ENCODE data around the gene BMERB1.

GRCh38 chr16:15548482-15548891, 114.1 kb downstream of the BMERB1 start:
- TF ChIP-seq CTCF (IDR thresholded peaks at IDR 0.05): no peak
- TF ChIP-seq TCF7 (CRISPR knock-in tag; IDR thresholded peaks at IDR 0.05; ENCODE audit: low read depth): no peak
- no peak for TF ChIP-seq KAT7 (CRISPR knock-in tag; IDR thresholded peaks at IDR 0.05; ENCODE audit: borderline replicate concordance)
- TF ChIP-seq, protein P1, sequence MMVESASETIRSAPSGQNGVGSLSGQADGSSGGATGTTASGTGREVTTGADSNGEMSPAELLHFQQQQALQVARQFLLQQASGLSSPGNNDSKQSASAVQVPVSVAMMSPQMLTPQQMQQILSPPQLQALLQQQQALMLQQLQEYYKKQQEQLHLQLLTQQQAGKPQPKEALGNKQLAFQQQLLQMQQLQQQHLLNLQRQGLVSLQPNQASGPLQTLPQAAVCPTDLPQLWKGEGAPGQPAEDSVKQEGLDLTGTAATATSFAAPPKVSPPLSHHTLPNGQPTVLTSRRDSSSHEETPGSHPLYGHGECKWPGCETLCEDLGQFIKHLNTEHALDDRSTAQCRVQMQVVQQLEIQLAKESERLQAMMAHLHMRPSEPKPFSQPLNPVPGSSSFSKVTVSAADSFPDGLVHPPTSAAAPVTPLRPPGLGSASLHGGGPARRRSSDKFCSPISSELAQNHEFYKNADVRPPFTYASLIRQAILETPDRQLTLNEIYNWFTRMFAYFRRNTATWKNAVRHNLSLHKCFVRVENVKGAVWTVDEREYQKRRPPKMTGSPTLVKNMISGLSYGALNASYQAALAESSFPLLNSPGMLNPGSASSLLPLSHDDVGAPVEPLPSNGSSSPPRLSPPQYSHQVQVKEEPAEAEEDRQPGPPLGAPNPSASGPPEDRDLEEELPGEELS (CRISPR knock-in tag; IDR thresholded peaks at IDR 0.05): no peak
- no peak for TF ChIP-seq SP1 (CRISPR knock-in tag; conservative IDR thresholded peaks at IDR 0.05)
- no peak for TF ChIP-seq ELF4 (CRISPR knock-in tag; IDR thresholded peaks at IDR 0.05; ENCODE audit: low read depth)
- TF ChIP-seq E2F4 (CRISPR knock-in tag; IDR thresholded peaks at IDR 0.05; ENCODE audit: borderline replicate concordance, low read depth): no peak
- no peak for TF ChIP-seq ZNF263 (CRISPR knock-in tag; IDR thresholded peaks at IDR 0.05; ENCODE audit: low read depth)
- TF ChIP-seq, protein P2, sequence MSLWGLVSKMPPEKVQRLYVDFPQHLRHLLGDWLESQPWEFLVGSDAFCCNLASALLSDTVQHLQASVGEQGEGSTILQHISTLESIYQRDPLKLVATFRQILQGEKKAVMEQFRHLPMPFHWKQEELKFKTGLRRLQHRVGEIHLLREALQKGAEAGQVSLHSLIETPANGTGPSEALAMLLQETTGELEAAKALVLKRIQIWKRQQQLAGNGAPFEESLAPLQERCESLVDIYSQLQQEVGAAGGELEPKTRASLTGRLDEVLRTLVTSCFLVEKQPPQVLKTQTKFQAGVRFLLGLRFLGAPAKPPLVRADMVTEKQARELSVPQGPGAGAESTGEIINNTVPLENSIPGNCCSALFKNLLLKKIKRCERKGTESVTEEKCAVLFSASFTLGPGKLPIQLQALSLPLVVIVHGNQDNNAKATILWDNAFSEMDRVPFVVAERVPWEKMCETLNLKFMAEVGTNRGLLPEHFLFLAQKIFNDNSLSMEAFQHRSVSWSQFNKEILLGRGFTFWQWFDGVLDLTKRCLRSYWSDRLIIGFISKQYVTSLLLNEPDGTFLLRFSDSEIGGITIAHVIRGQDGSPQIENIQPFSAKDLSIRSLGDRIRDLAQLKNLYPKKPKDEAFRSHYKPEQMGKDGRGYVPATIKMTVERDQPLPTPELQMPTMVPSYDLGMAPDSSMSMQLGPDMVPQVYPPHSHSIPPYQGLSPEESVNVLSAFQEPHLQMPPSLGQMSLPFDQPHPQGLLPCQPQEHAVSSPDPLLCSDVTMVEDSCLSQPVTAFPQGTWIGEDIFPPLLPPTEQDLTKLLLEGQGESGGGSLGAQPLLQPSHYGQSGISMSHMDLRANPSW (CRISPR knock-in tag; conservative IDR thresholded peaks at IDR 0.05; ENCODE audit: low read depth): no peak
- TF ChIP-seq, protein P3, sequence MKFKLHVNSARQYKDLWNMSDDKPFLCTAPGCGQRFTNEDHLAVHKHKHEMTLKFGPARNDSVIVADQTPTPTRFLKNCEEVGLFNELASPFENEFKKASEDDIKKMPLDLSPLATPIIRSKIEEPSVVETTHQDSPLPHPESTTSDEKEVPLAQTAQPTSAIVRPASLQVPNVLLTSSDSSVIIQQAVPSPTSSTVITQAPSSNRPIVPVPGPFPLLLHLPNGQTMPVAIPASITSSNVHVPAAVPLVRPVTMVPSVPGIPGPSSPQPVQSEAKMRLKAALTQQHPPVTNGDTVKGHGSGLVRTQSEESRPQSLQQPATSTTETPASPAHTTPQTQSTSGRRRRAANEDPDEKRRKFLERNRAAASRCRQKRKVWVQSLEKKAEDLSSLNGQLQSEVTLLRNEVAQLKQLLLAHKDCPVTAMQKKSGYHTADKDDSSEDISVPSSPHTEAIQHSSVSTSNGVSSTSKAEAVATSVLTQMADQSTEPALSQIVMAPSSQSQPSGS (CRISPR knock-in tag; IDR thresholded peaks at IDR 0.05; ENCODE audit: borderline replicate concordance, low read depth): no peak
- no peak for TF ChIP-seq ESRRA (CRISPR knock-in tag; IDR thresholded peaks at IDR 0.05; ENCODE audit: borderline replicate concordance)
